Activated B cell treated with CpG ODN at 0.5 μM for 24 hours (primary cell): ENCODE data around the gene DLK2. TPM values are rescaled to one million over a fixed set of nuclear protein-coding genes. Genes with fewer than 3 reads are reported as not detected.

ENCODE experiments used
- ATAC-seq: fragments of 200-7000 bp; cut with Tn5 transposase; one replicate; pipeline ENCODE4 v1.10.0; 2021; ENCODE audit warnings: low read depth, mild to moderate bottlenecking, moderate library complexity
- CTCF ChIA-PET: fragments of 350-600 bp; sonication (Branson Sonifier 250); formaldehyde crosslinking; loops from one replicate; lab custom pipeline; 2021; ENCODE audit warnings: antibody characterized with exemption; lab: Charles Lee
- POLR2A ChIA-PET: fragments of 350-600 bp; sonication (Branson Sonifier 250); formaldehyde crosslinking; loops from one replicate; lab custom pipeline; 2021; ENCODE audit warnings: antibody characterized with exemption; lab: Charles Lee
- DNase-seq: peaks from one replicate; pipeline ENCODE4 v3.0.0; 2022
- H3K27ac Mint-ChIP-seq: one replicate; pipeline ENCODE4 v1.8.0; 2020; ENCODE audit warnings: mixed read lengths
- H3K27me3 Mint-ChIP-seq: one replicate; pipeline ENCODE4 v1.8.0; 2021; ENCODE audit warnings: mixed read lengths
- H3K36me3 Mint-ChIP-seq: one replicate; pipeline ENCODE4 v1.8.0; 2021; ENCODE audit warnings: low read depth, mixed read lengths
- H3K4me1 Mint-ChIP-seq: one replicate; pipeline ENCODE4 v1.8.0; 2021; ENCODE audit warnings: mixed read lengths
- H3K4me3 Mint-ChIP-seq: one replicate; pipeline ENCODE4 v1.8.0; 2020; ENCODE audit warnings: mild to moderate bottlenecking, mixed read lengths
- H3K9me3 Mint-ChIP-seq: one replicate; pipeline ENCODE4 v1.8.0; 2020; ENCODE audit warnings: mixed read lengths
- CTCF ChIP-seq: fragments of 200-600 bp; IDR thresholded peaks from one replicate; pipeline ENCODE4 v1.8.0; 2022; ENCODE audit warnings: antibody characterized with exemption, mild to moderate bottlenecking
- intact Hi-C: fragments of 100-400 bp; cut with micrococcal nuclease; formaldehyde crosslinking; loops from one replicate; pipeline ENCODE4 v1.15.1; 2024
- total RNA-seq: library from RNA; stranded (reverse); gene quantifications from 2 replicates; pipeline ENCODE4 v1.2.3, GENCODE V29; 2022

Gene DLK2
- total RNA-seq, 1 donor from 2014 or later, result 1.4 TPM

- ATAC-seq, result no peak
- Mint-ChIP-seq H3K4me1 (no peaks in the 10 kb centered on the region), H3K9me3 (no peaks in the 10 kb centered on the region), H3K4me3 (no peak overlapping the region), H3K36me3 (peaks cover 46% of the 10 kb centered on the region), H3K27ac (no peak overlapping the region), H3K27me3 (no peaks in the 10 kb centered on the region)
- no peak for TF ChIP-seq CTCF
- POLR2A ChIA-PET, result interaction anchor here (2.1 kb wide), 1 partner anchor 10 kb away, joined by 9 read pairs; the partner anchor contains the start of gene ABCC10
- no peak for DNase-seq
- intact Hi-C loops, result no loop called here
- CTCF ChIA-PET, result no interaction called here
Measured at GRCh38 chr6:43437700-43438099, 17.6 kb downstream of the DLK2 start.

- ATAC-seq (no peak), DNase-seq (no peak)
- no peak overlapping the region for H3K4me3 Mint-ChIP-seq
- no peaks in the 10 kb centered on the region for H3K9me3 Mint-ChIP-seq
- H3K27ac Mint-ChIP-seq, result no peak overlapping the region
- H3K27me3 Mint-ChIP-seq, result no peaks in the 10 kb centered on the region
- POLR2A ChIA-PET, result interaction anchor here (0.7 to 2.1 kb wide), 2 partner anchors 9 to 41 kb away, joined by 4 to 9 read pairs; partner anchors contain the start of gene ABCC10
- intact Hi-C loops, result no loop called here
- peaks cover 45% of the 10 kb centered on the region for H3K36me3 Mint-ChIP-seq
- H3K4me1 Mint-ChIP-seq, result no peaks in the 10 kb centered on the region
- CTCF ChIA-PET, result no interaction called here
- no peak for TF ChIP-seq CTCF
Measured at GRCh38 chr6:43436577-43437282, 18.6 kb downstream of the DLK2 start.

- Mint-ChIP-seq H3K9me3 (no peaks in the 10 kb centered on the region), H3K36me3 (peaks cover 43% of the 10 kb centered on the region), H3K4me1 (no peaks in the 10 kb centered on the region), H3K27ac (no peak overlapping the region), H3K27me3 (no peaks in the 10 kb centered on the region), H3K4me3 (no peak overlapping the region)
- POLR2A ChIA-PET, result interaction anchor here (0.6 to 2.1 kb wide), 4 partner anchors 8 to 132 kb away, joined by 3 to 9 read pairs (median 4); partner anchors contain the start of gene ABCC10
- ATAC-seq (no peak), DNase-seq (no peak)
- intact Hi-C loops, result no loop called here
- no peak for TF ChIP-seq CTCF
- CTCF ChIA-PET, result no interaction called here
Measured at GRCh38 chr6:43435682-43436437, 19.5 kb downstream of the DLK2 start.

- H3K27me3 Mint-ChIP-seq, result no peaks in the 10 kb centered on the region
- intact Hi-C loops, result no loop called here
- DNase-seq (no peak), ATAC-seq (no peak)
- H3K4me3 Mint-ChIP-seq, result no peak overlapping the region
- no peaks in the 10 kb centered on the region for H3K4me1 Mint-ChIP-seq
- no peak for TF ChIP-seq CTCF
- no peaks in the 10 kb centered on the region for H3K9me3 Mint-ChIP-seq
- H3K36me3 Mint-ChIP-seq, result peaks cover 41% of the 10 kb centered on the region
- CTCF ChIA-PET, result no interaction called here
- POLR2A ChIA-PET, result interaction anchor here (0.6 to 0.7 kb wide), 2 partner anchors 49 to 133 kb away, joined by 3 read pairs; no protein-coding TSS in a partner anchor
- no peak overlapping the region for H3K27ac Mint-ChIP-seq
Measured at GRCh38 chr6:43434943-43435342, 20.4 kb downstream of the DLK2 start.
